Neuronal stem cell (in vitro differentiated cells): Measurements from ENCODE around the gene RAD9A.
A peak's percentile ranks its signal among the peaks of the same experiment; 100 is the strongest.

Experiments used
- DNase-seq: peaks from one replicate; pipeline ENCODE4 v3.0.0-alpha.2; 2013; ENCODE audit warnings: low spot score
- H2AFZ ChIP-seq: one replicate; pipeline ENCODE4 v1.6.1; 2013; ENCODE audit warnings: mild to moderate bottlenecking, low read length, inconsistent platforms
- H2AK5ac ChIP-seq: 2 replicates; pipeline ENCODE4 v1.6.1; 2013; ENCODE audit warnings: low read depth, mild to moderate bottlenecking, inconsistent platforms, low read length, moderate library complexity, mixed read lengths
- H2BK120ac ChIP-seq: 2 replicates; pipeline ENCODE4 v1.6.1; 2013; ENCODE audit warnings: low read depth, mild to moderate bottlenecking, inconsistent platforms, low read length, moderate library complexity, mixed read lengths
- H2BK12ac ChIP-seq: one replicate; pipeline ENCODE4 v1.6.1; 2013; ENCODE audit warnings: low read length, inconsistent platforms
- H2BK15ac ChIP-seq: 2 replicates; pipeline ENCODE4 v1.6.1; 2013; ENCODE audit warnings: mild to moderate bottlenecking, low read length, inconsistent platforms, mixed read lengths
- H2BK5ac ChIP-seq: one replicate; pipeline ENCODE4 v1.6.1; 2013; ENCODE audit warnings: inconsistent platforms, mild to moderate bottlenecking, low read length, moderate library complexity
- H3K14ac ChIP-seq: one replicate; pipeline ENCODE4 v1.6.1; 2013; ENCODE audit warnings: low read length, inconsistent platforms
- H3K18ac ChIP-seq: 2 replicates; pipeline ENCODE4 v1.6.1; 2013; ENCODE audit warnings: low read length, inconsistent platforms
- H3K23ac ChIP-seq: 2 replicates; pipeline ENCODE4 v1.6.1; 2013; ENCODE audit warnings: low read depth, mild to moderate bottlenecking, mixed read lengths, low read length, inconsistent platforms; ENCODE audit not compliant: poor library complexity
- H3K27ac ChIP-seq: replicated peaks from 3 replicates; pipeline ENCODE4 v1.5.1; 2013; ENCODE audit warnings: low read length, inconsistent platforms
- H3K27me3 ChIP-seq, 3 experiments: 2 replicates each; pipeline ENCODE4 v1.6.1; 2013; ENCODE audit warnings: low read length in 3 of 3, mild to moderate bottlenecking in 2 of 3, inconsistent platforms in 1 of 3, low read depth in 1 of 3, mixed read lengths in 1 of 3, moderate library complexity in 1 of 3; ENCODE audit not compliant: control insufficient read depth in 3 of 3, insufficient read depth in 3 of 3
- H3K36me3 ChIP-seq, 2 donors: replicated peaks in 1 of 2; 2 replicates each; pipeline ENCODE4 v1.6.1; 2013; ENCODE audit warnings: low read length in 2 of 2; ENCODE audit not compliant: control insufficient read depth in 2 of 2, insufficient read depth in 2 of 2
- H3K4ac ChIP-seq: 2 replicates; pipeline ENCODE4 v1.6.1; 2013; ENCODE audit warnings: inconsistent platforms, mild to moderate bottlenecking, low read length, moderate library complexity
- H3K4me1 ChIP-seq, 2 donors: 1 replicate in 1 of 2; 2 replicates in 1 of 2; pipeline ENCODE4 v1.6.1; 2013; ENCODE audit warnings: low read length in 2 of 2, low read depth in 1 of 2; ENCODE audit not compliant: control insufficient read depth in 2 of 2, insufficient read depth in 1 of 2
- H3K4me2 ChIP-seq: one replicate; pipeline ENCODE4 v1.6.1; 2013; ENCODE audit warnings: mild to moderate bottlenecking, low read length, inconsistent platforms; ENCODE audit not compliant: insufficient read depth, poor library complexity, severe bottlenecking
- H3K4me3 ChIP-seq, 2 donors: 2 replicates each; pipeline ENCODE4 v1.5.1; 2013; ENCODE audit warnings: low read length in 2 of 2, mild to moderate bottlenecking in 2 of 2, inconsistent platforms in 1 of 2, moderate library complexity in 1 of 2
- H3K79me1 ChIP-seq: one replicate; pipeline ENCODE4 v1.6.1; 2013; ENCODE audit warnings: low read depth, mild to moderate bottlenecking, inconsistent platforms, low read length, moderate library complexity
- H3K9ac ChIP-seq: one replicate; pipeline ENCODE4 v1.6.1; 2013; ENCODE audit warnings: mild to moderate bottlenecking, low read depth, low read length, inconsistent platforms; ENCODE audit not compliant: poor library complexity
- H3K9me3 ChIP-seq, 2 donors: replicated peaks in 1 of 2; 2 replicates each; pipeline versions ENCODE3 to v1.6.1; 2013; ENCODE audit warnings: low read length in 2 of 2, mild to moderate bottlenecking in 2 of 2, inconsistent platforms in 1 of 2, low read depth in 1 of 2, mixed read lengths in 1 of 2, moderate library complexity in 1 of 2; ENCODE audit not compliant: control insufficient read depth in 2 of 2, insufficient read depth in 1 of 2
- H4K8ac ChIP-seq: one replicate; pipeline ENCODE4 v1.6.1; 2013; ENCODE audit warnings: low read depth, mild to moderate bottlenecking, inconsistent platforms, low read length, moderate library complexity
- H4K91ac ChIP-seq: one replicate; pipeline ENCODE4 v1.6.1; 2013; ENCODE audit warnings: low read length, low read depth, mild to moderate bottlenecking, inconsistent platforms; ENCODE audit not compliant: poor library complexity
- WGBS, 2 donors: extraction: QIAGEN DNeasy Blood & Tissue Kit; methylation state at CpG; one replicate each; pipeline ENCODE4 v1.1.7; 2013; ENCODE audit warnings: missing lambda C conversion rate in 2 of 2, mixed read lengths in 1 of 2; ENCODE audit not compliant: insufficient read length in 2 of 2, insufficient replicate concordance in 1 of 2; ENCODE audit errors: extremely low coverage in 2 of 2; 5-methylcytosine and 5-hydroxymethylcytosine counted together

Gene RAD9A

DNA sequence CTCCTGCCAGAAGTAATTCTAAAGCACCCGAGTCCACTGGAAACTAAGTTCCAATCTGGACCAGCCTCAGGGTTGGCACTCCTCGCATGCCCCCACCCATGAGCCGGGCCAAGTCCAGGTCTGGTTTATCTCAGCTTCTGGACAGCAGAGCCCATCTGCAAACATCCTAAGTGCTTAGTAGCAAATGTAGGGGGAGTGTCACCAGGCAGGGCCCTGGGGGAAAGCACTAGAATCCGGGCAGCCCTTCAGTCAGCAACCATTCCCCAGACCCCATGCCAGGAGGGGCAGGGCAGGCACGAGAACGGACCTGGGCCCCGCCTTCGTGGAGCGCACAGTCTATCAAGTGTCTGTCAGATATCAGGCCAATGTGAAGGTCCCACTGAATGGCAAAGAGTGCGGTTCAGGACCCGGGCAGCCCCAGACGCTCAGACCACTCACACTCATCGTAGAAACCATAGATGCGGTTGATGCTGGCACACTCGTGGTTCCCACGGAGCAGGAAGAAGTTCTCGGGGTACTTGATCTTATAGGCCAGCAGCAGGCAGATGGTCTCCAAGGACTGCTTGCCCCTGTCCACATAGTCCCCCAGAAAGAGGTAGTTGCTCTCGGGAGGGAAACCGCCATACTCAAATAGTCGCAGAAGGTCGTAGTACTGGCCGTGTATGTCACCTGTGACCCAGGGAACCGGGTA, 8.6 kb downstream of the RAD9A start:
- Histone ChIP-seq H3K14ac (no peak overlapping the region), H3K4me3 (peak overlapping the region; percentile 85 to 94), H3K4me2 (peak overlapping the region; percentile 93), H4K91ac (no peak overlapping the region), H2AFZ (no peak overlapping the region), H3K9me3 (no peaks in the 10 kb centered on the region), H2AK5ac (peak overlapping the region; percentile 63), H4K8ac (no peak overlapping the region), H3K27ac (no peak overlapping the region), H3K4me1 (peaks cover 10 to 31% of the 10 kb centered on the region in 2 donors), H2BK5ac (peak overlapping the region; percentile 93), H2BK12ac (no peak overlapping the region), H3K18ac (no peak overlapping the region), H3K4ac (no peak overlapping the region), H3K79me1 (peaks cover 15% of the 10 kb centered on the region), H2BK15ac (no peak overlapping the region), H3K9ac (peak overlapping the region; percentile 94), H2BK120ac (no peak overlapping the region), H3K27me3 (no peaks in the 10 kb centered on the region), H3K23ac (peak overlapping the region; percentile 86), H3K36me3 (peaks cover 41 to 53% of the 10 kb centered on the region in 2 donors)
- no CpG with 5 or more reads among the region's 23 CpGs for WGBS, 2 donors
- DNase-seq, result no peak

DNA sequence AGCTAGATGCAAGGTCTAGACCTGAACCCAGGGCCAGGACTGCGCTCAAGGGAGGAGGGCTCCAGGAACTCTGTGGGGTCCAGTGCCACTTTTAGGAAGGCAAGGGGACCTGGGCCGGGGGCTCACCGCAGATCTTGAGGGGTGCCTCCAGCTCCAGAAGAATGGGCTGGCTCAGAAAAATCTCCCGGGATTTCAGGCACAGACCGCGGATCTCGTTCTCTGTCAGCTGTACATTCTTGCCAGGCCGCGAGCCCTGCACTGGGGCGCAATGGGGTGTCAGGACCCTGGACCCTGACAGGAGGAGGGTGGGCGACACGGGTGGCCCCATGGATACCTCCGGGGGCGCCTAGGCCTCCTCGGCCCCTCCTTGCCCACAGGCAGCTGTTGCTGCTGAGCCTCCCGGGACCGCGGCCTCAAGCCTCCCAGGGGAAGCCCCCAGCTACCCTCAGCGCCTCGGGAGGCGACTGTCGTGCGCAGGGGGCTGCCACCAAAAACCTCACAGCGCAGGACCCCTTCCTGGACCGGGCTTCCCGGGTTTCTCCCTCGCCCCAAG, 9.2 kb downstream of the RAD9A start:
- H3K9ac ChIP-seq, result peak overlapping the region; percentile 94
- H4K91ac ChIP-seq, result no peak overlapping the region
- peaks cover 10 to 31% of the 10 kb centered on the region in 2 donors for H3K4me1 ChIP-seq
- H3K4me2 ChIP-seq, result peak overlapping the region; percentile 93
- peak overlapping the region; percentile 98 for H3K18ac ChIP-seq
- no peak overlapping the region for H2BK15ac ChIP-seq
- DNase-seq, result no peak
- H3K27me3 ChIP-seq, result no peaks in the 10 kb centered on the region
- no peak overlapping the region for H4K8ac ChIP-seq
- peak overlapping the region; percentile 97 for H3K14ac ChIP-seq
- peaks cover 15% of the 10 kb centered on the region for H3K79me1 ChIP-seq
- peak overlapping the region; percentile 85 to 94 for H3K4me3 ChIP-seq
- H3K4ac ChIP-seq, result peak overlapping the region; percentile 66
- H2AFZ ChIP-seq, result peak overlapping the region; percentile 98
- H2BK5ac ChIP-seq, result peak overlapping the region; percentile 93
- WGBS, 2 donors, result no CpG with 5 or more reads among the region's 27 CpGs
- peaks cover 35 to 47% of the 10 kb centered on the region in 2 donors for H3K36me3 ChIP-seq
- peak overlapping the region; percentile 91 for H2BK120ac ChIP-seq
- peak overlapping the region; percentile 92 for H2AK5ac ChIP-seq
- peak overlapping the region; percentile 98 for H3K23ac ChIP-seq
- peak overlapping the region; percentile 22 for H2BK12ac ChIP-seq
- no peak overlapping the region for H3K27ac ChIP-seq
- no peaks in the 10 kb centered on the region for H3K9me3 ChIP-seq

DNA sequence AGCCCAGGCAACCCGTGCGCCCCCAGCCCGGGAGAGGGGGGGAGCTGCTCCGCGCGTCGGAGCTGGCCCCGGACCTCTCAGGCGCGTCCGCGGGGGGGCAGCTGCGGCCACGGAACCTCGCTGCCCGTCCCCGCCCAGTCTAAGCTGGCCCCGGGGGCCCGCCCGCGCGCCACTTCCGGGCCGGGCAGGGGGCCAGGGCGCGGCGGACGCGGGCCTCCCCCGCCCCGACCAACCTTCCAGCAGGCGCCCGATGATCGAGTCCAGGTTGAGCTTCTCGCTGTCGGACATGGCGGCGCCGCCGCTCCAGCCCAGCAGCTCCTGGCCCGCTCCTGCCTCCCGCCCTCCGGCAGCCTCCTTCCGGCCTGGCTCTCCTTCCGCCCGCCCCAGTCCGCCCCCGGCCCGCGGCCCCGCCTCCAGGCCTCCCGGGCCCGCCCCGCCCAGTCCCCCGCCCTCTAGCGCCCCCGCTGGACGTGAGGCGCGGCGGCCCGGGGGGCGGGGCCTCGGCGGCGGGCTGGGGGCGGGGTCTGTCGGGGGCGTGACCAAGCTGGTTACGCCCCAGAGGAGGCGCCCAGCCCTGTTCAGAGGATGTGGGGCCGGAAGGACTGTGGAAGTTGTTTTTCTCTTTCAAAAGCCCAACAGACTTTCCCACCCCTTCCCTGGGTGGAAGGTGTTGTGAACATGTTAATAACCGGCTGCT, 9.9 kb downstream of the RAD9A start, which contains the start of gene PPP1CA:
TSS of gene PPP1CA (minus strand) at position 364 of the 697 bp plus-strand sequence. CDS start at position 288, 76 bp downstream.
- peak within 1 kb of the TSS; percentile 97 for H3K14ac ChIP-seq
- H3K27me3 ChIP-seq, result no peaks in the 10 kb centered on the region
- H3K4ac ChIP-seq, result peak within 1 kb of the TSS; percentile 66
- H4K8ac ChIP-seq, result no peak within 1 kb of the TSS
- peaks cover 10 to 31% of the 10 kb centered on the region in 2 donors for H3K4me1 ChIP-seq
- H2AK5ac ChIP-seq, result peak within 1 kb of the TSS; percentile 93
- peak within 1 kb of the TSS; percentile 94 for H3K9ac ChIP-seq
- H3K79me1 ChIP-seq, result peaks cover 13% of the 10 kb centered on the region
- H3K4me3 ChIP-seq, result peak within 1 kb of the TSS; percentile 85 to 94
- no CpG with 5 or more reads among the region's 73 CpGs for WGBS, 2 donors
- H4K91ac ChIP-seq, result no peak within 1 kb of the TSS
- peak within 1 kb of the TSS; percentile 98 for H3K23ac ChIP-seq
- H3K18ac ChIP-seq, result peak within 1 kb of the TSS; percentile 98
- H2BK120ac ChIP-seq, result peak within 1 kb of the TSS; percentile 91
- peak within 1 kb of the TSS; percentile 93 for H3K4me2 ChIP-seq
- H2BK12ac ChIP-seq, result peak within 1 kb of the TSS; percentile 22
- H3K36me3 ChIP-seq, result peaks cover 30 to 41% of the 10 kb centered on the region in 2 donors
- DNase-seq, result peak; percentile 90
- peak within 1 kb of the TSS; percentile 93 for H2BK5ac ChIP-seq
- H2AFZ ChIP-seq, result peak within 1 kb of the TSS; percentile 98
- peak within 1 kb of the TSS; percentile 58 for H3K27ac ChIP-seq
- peak within 1 kb of the TSS; percentile 96 for H2BK15ac ChIP-seq
- no peaks in the 10 kb centered on the region for H3K9me3 ChIP-seq
